ENCODE results near the gene EXOC6. TPM values are rescaled to one million over a fixed set of nuclear protein-coding genes. Genes with fewer than 3 reads are reported as not detected.

Gene EXOC6
- total RNA-seq, 3 donors from 2014 or later, result 10.3 to 11.2 (median 10.8) TPM

DNA sequence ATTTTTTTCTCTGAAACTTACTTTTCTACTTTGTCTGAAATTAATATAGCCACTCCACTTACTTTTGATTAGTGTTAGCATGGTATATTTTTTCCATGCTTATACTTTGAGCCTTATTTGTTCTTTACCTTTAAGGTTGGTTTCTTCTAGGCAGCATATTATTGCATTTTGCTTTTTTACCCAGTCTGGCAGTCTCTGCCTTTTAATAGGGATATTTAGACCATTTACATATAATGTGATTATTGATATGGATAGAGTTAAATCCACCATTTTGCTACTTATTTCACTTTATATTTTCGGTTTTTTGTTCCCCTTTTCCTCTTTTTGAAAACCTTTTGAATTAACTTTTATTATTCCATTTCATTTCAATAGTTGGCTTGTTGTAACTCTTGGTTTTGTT lies 255.6 kb downstream of the EXOC6 start:
- H3K4me3 Mint-ChIP-seq, result no peak overlapping the region
- no peaks in the 10 kb centered on the region for H3K36me3 Mint-ChIP-seq (ENCODE audit: insufficient read depth)
- no peaks in the 10 kb centered on the region for H3K27me3 Mint-ChIP-seq (ENCODE audit: low read depth)

DNA sequence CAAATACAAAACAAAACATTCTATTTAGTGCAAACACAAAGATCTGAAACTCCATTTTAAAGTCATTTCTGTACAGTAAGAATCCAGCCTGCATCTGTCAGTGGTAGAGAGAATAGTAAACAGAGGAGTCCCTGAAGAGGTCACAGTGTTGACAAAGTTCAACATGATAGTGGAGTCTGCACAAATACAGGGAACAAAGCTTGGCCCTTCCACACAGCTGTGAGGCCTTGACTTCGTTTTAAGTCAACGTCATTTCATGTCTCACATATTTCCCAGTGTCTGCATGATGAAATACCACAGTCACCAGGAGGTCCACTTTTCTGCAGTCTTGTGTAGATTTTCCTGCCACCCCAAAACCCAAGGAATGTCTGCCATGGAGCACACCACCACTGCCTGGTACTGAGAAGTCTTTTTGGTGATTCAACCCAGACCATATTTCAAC lies 258.3 kb downstream of the EXOC6 start:
- no peaks in the 10 kb centered on the region for H3K4me1 Mint-ChIP-seq (ENCODE audit: low read depth)
- DNase-seq, result no peak
- no peak overlapping the region for H3K4me3 Mint-ChIP-seq
- H3K36me3 Mint-ChIP-seq (ENCODE audit: insufficient read depth), result no peaks in the 10 kb centered on the region
- no peak for ATAC-seq
- peaks cover 3% of the 10 kb centered on the region for H3K27me3 Mint-ChIP-seq (ENCODE audit: low read depth)
- peaks cover 6% of the 10 kb centered on the region for H3K9me3 Mint-ChIP-seq

More for the DNA sequence above, 255.6 kb downstream of the EXOC6 start:
- Mint-ChIP-seq H3K4me1 (ENCODE audit: low read depth) (no peaks in the 10 kb centered on the region), H3K9me3 (peaks cover 6% of the 10 kb centered on the region)
- no peak for DNase-seq
- ATAC-seq, result no peak

Other genes starting within 250 kb of the EXOC6 start
- gene HHEX, start 158.6 kb upstream of the EXOC6 start, total RNA-seq, result 1 to 10 TPM in 1 of 3 donors, under 1 TPM in 2; 0.50 to 1.0 (median 0.53) TPM
- under 1 TPM in 2 of 3 donors, not detected in 1; 0.05 to 0.13 TPM for gene CYP26C1, start 212.3 kb downstream of the EXOC6 start, total RNA-seq
- gene CYP26A1, start 225.4 kb downstream of the EXOC6 start, total RNA-seq, result not detected

Measured in activated T-cell treated with anti-CD3 and anti-CD28 coated beads, Interleukin-2, amount 50 U/mL, for 4 hours (primary cell).